ENCODE results near the gene ING5. TPM values are rescaled to one million over a fixed set of nuclear protein-coding genes. Genes with fewer than 3 reads are reported as not detected.

Gene ING5
- total RNA-seq, 1 experiment from 2014 or later: 35.1 TPM

GRCh38 chr2:241738040-241738686 is 36.3 kb downstream of the ING5 start:
- peaks cover 40% of the 10 kb centered on the region for H3K36me3 Mint-ChIP-seq (ENCODE audit: insufficient read depth, unreplicated experiment)
- no peaks in the 10 kb centered on the region for H3K27me3 Mint-ChIP-seq (ENCODE audit: unreplicated experiment)
- no peak overlapping the region for H3K27ac Mint-ChIP-seq (ENCODE audit: unreplicated experiment)
- no peak overlapping the region for H3K4me3 Mint-ChIP-seq (ENCODE audit: low read depth, unreplicated experiment)
- peaks cover 3% of the 10 kb centered on the region for H3K4me1 Mint-ChIP-seq (ENCODE audit: low read depth, unreplicated experiment)
- TF ChIP-seq CTCF (IDR thresholded peaks at IDR 0.05; ENCODE audit: unreplicated experiment): no peak
- CTCF ChIA-PET: no interaction called here
- intact Hi-C loops (cut with micrococcal nuclease; ENCODE audit: unreplicated experiment): no loop called here
- DNase-seq: no peak
- no TSS peak for BruUV-seq (replicated peaks)
- no peaks in the 10 kb centered on the region for H3K9me3 Mint-ChIP-seq (ENCODE audit: low read depth, unreplicated experiment)

- TF ChIP-seq CTCF (IDR thresholded peaks at IDR 0.05; ENCODE audit: unreplicated experiment): no peak
- DNase-seq: no peak
- Mint-ChIP-seq H3K4me1 (ENCODE audit: low read depth, unreplicated experiment) (no peaks in the 10 kb centered on the region), H3K27me3 (ENCODE audit: unreplicated experiment) (no peaks in the 10 kb centered on the region), H3K27ac (ENCODE audit: unreplicated experiment) (no peak overlapping the region), H3K4me3 (ENCODE audit: low read depth, unreplicated experiment) (no peak overlapping the region), H3K36me3 (ENCODE audit: insufficient read depth, unreplicated experiment) (peaks cover 44% of the 10 kb centered on the region), H3K9me3 (ENCODE audit: low read depth, unreplicated experiment) (no peaks in the 10 kb centered on the region)
- intact Hi-C loops (cut with micrococcal nuclease; ENCODE audit: unreplicated experiment): no loop called here
- no TSS peak for BruUV-seq (replicated peaks)
- CTCF ChIA-PET: interaction anchor here (0.6 kb wide), 1 partner anchor 225 kb away, joined by 5 read pairs; no protein-coding TSS in a partner anchor
Measured at GRCh38 chr2:241739177-241739576, 37.3 kb downstream of the ING5 start.

GRCh38 chr2:241739651-241740050 is 37.8 kb downstream of the ING5 start:
- CTCF ChIA-PET: interaction anchor here (0.6 kb wide), 1 partner anchor 225 kb away, joined by 5 read pairs; no protein-coding TSS in a partner anchor
- no peak for DNase-seq
- no peak overlapping the region for H3K27ac Mint-ChIP-seq (ENCODE audit: unreplicated experiment)
- H3K4me1 Mint-ChIP-seq (ENCODE audit: low read depth, unreplicated experiment): no peaks in the 10 kb centered on the region
- no peaks in the 10 kb centered on the region for H3K9me3 Mint-ChIP-seq (ENCODE audit: low read depth, unreplicated experiment)
- no TSS peak for BruUV-seq (replicated peaks)
- H3K4me3 Mint-ChIP-seq (ENCODE audit: low read depth, unreplicated experiment): no peak overlapping the region
- peaks cover 39% of the 10 kb centered on the region for H3K36me3 Mint-ChIP-seq (ENCODE audit: insufficient read depth, unreplicated experiment)
- no peak for TF ChIP-seq CTCF (IDR thresholded peaks at IDR 0.05; ENCODE audit: unreplicated experiment)
- intact Hi-C loops (cut with micrococcal nuclease; ENCODE audit: unreplicated experiment): no loop called here
- no peaks in the 10 kb centered on the region for H3K27me3 Mint-ChIP-seq (ENCODE audit: unreplicated experiment)

- no peaks in the 10 kb centered on the region for H3K27me3 Mint-ChIP-seq (ENCODE audit: unreplicated experiment)
- no TSS peak for BruUV-seq (replicated peaks)
- peaks cover 2% of the 10 kb centered on the region for H3K9me3 Mint-ChIP-seq (ENCODE audit: low read depth, unreplicated experiment)
- no peak overlapping the region for H3K27ac Mint-ChIP-seq (ENCODE audit: unreplicated experiment)
- no peak for TF ChIP-seq CTCF (IDR thresholded peaks at IDR 0.05; ENCODE audit: unreplicated experiment)
- no peak for DNase-seq
- H3K36me3 Mint-ChIP-seq (ENCODE audit: insufficient read depth, unreplicated experiment): peaks cover 28% of the 10 kb centered on the region
- intact Hi-C loops (cut with micrococcal nuclease; ENCODE audit: unreplicated experiment): no loop called here
- H3K4me1 Mint-ChIP-seq (ENCODE audit: low read depth, unreplicated experiment): no peaks in the 10 kb centered on the region
- H3K4me3 Mint-ChIP-seq (ENCODE audit: low read depth, unreplicated experiment): no peak overlapping the region
- CTCF ChIA-PET: no interaction called here
Measured at GRCh38 chr2:241741016-241741415, 39.2 kb downstream of the ING5 start.

All from Calu3 (cell line).